ENCODE results near the gene DUOX1.

DUOX1 gene

DNA sequence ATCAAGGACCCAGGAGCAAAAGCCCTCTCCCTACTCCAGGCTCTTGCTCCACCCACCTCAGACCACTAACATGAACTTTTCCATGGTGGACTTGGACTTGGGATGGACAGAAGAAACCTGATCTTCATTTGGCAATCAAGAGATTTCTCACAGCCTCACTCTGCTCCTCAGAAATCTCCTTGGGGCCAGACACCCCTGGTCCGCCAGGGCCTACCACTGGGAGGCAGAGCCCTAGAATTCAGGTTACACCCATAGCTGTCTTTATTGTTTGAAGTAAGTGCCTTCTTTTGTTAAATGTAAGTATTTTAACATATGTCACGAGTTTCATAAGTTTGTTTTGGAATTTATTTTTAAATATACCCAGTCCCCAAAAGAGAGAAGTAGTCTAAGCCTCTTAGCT lies 44.8 kb downstream of the DUOX1 start:
- no peak for DNase-seq (ENCODE audit: low read depth)
- TF ChIP-seq, protein P1, sequence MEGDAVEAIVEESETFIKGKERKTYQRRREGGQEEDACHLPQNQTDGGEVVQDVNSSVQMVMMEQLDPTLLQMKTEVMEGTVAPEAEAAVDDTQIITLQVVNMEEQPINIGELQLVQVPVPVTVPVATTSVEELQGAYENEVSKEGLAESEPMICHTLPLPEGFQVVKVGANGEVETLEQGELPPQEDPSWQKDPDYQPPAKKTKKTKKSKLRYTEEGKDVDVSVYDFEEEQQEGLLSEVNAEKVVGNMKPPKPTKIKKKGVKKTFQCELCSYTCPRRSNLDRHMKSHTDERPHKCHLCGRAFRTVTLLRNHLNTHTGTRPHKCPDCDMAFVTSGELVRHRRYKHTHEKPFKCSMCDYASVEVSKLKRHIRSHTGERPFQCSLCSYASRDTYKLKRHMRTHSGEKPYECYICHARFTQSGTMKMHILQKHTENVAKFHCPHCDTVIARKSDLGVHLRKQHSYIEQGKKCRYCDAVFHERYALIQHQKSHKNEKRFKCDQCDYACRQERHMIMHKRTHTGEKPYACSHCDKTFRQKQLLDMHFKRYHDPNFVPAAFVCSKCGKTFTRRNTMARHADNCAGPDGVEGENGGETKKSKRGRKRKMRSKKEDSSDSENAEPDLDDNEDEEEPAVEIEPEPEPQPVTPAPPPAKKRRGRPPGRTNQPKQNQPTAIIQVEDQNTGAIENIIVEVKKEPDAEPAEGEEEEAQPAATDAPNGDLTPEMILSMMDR (IDR thresholded peaks at IDR 0.05; ENCODE audit: control insufficient read depth, extremely low read depth, insufficient read depth): no peak
- no peak overlapping the region for H3K4me3 ChIP-seq (ENCODE audit: low read depth, low read length)

DNA sequence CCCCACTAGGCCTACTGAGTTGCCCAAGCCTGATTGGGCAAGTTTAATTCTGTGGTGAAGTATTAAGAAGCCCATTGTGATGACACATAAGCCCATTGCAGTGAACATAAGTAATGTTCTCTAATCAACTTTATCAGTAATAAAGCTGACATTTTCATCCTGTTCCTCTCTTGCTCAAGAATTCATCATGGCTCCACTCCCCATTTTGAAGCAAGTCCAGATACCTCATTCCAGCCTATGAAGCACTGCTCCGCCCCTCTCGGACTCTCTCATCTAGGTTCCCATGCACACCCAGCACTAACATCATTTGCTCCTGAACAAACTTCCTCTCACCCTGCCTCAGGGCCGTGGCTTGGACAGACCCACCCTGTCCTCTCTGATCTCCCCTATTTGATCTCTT lies 47.5 kb downstream of the DUOX1 start:
- TF ChIP-seq, protein P1 (IDR thresholded peaks at IDR 0.05; ENCODE audit: control insufficient read depth, extremely low read depth, insufficient read depth): no peak
- no peak for DNase-seq (ENCODE audit: low read depth)
- H3K4me3 ChIP-seq (ENCODE audit: low read depth, low read length): no peak overlapping the region

- DNase-seq (ENCODE audit: low read depth): no peak
- TF ChIP-seq, protein P1 (IDR thresholded peaks at IDR 0.05; ENCODE audit: control insufficient read depth, extremely low read depth, insufficient read depth): peak; percentile 49
- H3K4me3 ChIP-seq (ENCODE audit: low read depth, low read length): no peak overlapping the region
Measured at GRCh38 chr15:45179221-45179985, 49.6 kb downstream of the DUOX1 start.

DNA sequence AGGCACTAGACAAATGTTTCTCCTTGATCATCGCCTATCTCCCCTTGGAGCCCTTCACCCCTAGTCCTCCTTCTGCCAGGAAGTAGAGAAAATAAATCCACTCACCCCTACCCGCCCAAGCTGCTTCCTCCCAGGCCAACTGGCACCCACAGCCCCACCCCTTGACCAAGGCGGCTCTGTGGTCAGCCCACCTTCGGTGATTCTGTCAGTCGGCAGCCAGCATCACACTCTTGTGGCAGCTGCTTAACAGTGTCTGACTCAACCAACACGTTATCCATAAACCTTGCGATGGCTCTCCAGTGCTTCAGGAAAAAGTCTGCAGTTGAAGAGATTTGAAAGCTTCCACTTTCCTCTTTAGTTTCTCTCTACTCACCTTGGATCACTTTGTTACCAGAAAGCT lies 50.4 kb downstream of the DUOX1 start:
- H3K4me3 ChIP-seq (ENCODE audit: low read depth, low read length): no peak overlapping the region
- TF ChIP-seq, protein P1 (IDR thresholded peaks at IDR 0.05; ENCODE audit: control insufficient read depth, extremely low read depth, insufficient read depth): no peak
- DNase-seq (ENCODE audit: low read depth): no peak

DNA sequence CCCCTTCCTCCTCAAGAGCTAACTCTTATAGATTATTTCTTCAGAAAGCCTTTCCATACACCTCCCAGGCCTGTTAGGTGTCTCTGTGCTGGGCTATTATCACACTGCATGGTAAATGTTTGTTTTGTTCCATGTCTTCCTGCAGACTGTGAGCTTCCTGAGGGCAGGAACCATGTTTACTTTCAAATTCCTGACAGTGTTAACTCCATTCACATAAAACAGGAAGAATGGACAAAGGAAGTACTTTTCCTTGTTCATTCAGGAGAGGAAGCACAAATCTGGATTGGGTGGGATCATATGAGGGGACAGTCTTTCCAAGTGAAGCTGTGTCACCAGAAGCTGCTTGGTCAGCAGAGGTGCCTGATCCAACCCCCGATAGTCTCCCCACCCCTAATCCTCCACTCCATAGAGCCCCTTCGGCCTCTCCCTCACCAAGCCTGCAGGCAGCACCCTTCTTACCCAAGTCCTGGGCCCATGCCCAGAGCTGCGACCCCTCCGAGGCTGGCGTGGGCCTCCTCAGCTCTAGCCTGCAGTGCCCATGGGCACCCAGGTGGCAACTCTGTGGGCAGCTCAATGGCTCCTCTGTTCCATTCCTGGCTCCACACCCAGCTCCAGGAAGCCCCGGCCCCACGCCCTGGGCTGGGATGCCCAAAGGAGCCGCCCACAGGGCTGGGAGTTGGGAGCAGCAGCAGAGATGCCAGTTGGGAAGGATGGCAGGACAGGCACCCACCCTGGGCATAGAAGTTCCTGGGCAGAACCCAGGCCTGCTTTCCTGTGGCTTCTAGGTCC lies 51.0 kb downstream of the DUOX1 start:
- no peak overlapping the region for H3K4me3 ChIP-seq (ENCODE audit: low read depth, low read length)
- TF ChIP-seq, protein P1 (IDR thresholded peaks at IDR 0.05; ENCODE audit: control insufficient read depth, extremely low read depth, insufficient read depth): no peak
- DNase-seq (ENCODE audit: low read depth): no peak

DNA sequence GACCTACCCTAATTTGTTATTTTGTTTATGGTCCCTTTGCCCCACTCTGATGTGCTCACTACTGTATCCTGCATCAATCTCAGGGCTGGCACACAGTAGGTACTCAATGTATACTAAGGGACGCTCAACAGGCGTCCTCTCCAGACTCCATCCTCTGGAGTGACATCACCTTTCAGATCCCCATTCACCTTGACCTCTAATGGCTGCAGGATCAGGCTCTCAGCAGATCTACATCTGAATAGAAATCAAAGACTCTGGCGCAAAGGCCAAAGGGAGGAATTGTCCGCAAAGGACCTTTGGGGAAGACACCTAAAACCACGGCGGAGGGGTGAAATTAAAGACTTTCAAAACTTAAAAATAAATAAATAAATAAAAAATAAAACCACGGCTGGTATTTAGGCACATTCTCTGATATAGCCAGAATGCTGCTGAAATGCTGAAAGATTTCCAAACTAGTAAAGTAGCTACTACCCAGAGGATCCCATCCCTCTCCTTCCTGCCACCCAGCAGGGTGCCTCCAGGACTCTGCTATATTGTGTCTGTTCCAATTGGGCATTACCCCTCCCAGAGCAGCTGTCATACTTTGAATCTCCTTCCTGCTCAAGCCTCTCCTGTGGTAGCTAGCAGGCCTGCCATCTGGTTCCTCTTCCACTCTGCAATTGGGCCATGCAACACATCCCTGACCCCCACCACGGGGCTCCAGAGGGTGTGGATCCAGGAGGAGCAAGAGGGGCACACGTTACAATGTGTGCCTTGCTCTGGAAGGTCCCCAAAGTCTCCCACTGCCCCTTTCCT lies 51.9 kb downstream of the DUOX1 start:
- TF ChIP-seq, protein P1 (IDR thresholded peaks at IDR 0.05; ENCODE audit: control insufficient read depth, extremely low read depth, insufficient read depth): no peak
- no peak for DNase-seq (ENCODE audit: low read depth)
- H3K4me3 ChIP-seq (ENCODE audit: low read depth, low read length): no peak overlapping the region

Data from LNCaP clone FGC (cell line).